GM19395 (cell line): ENCODE measurements around the gene DENND6B.
"Not testable (repeated sequence)": the region's sequence is repeated elsewhere in the genome, so short reads cannot be mapped to it uniquely, and the experiment has no call there.

Experiments used
- ATAC-seq: cut with Tn5 transposase; IDR thresholded peaks from one replicate; pipeline ENCODE4 v1.9.1; 2021; ENCODE audit warnings: mild to moderate bottlenecking, moderate library complexity; ENCODE audit not compliant: unreplicated experiment

Gene DENND6B

DNA sequence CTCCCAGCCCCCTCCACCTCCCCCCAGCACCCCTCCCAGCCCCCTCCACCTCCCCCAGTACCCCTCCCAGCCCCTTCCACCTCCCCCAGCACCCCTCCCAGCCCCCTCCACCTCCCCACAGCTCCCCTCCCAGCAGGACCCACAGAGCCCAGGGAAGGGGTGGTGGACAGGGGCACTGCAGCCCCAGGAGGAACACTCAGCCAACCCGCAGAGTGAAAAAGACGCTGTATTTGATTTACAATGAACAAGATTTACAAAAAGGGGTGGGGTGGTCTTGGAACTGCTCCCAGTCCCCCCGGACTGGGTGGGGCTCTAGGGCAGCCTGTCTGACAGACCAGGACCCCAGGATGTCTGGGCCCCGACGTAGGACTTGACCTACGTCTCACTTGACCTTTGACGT, 52.0 kb downstream of the DENND6B start:
- ATAC-seq = no peak

DNA sequence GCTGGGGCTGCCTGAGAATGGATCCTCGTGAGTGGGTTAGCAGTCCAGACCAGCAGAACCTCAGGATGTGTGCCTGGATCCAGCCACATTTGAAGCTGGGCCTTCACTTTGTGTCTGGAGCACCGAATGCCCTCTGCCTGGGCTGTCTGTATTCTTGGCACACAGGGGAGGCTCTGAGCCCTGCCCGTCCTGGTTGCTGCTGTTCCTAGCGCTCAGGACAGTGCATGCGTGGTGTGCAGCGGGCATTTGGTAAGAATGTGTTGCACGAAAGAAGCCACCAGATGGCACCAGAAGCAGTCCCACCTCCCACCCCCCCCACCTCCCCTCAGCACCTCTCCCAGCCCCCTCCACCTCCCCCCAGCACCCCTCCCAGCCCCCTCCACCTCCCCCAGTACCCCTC, 52.5 kb downstream of the DENND6B start:
- ATAC-seq = no peak

DNA sequence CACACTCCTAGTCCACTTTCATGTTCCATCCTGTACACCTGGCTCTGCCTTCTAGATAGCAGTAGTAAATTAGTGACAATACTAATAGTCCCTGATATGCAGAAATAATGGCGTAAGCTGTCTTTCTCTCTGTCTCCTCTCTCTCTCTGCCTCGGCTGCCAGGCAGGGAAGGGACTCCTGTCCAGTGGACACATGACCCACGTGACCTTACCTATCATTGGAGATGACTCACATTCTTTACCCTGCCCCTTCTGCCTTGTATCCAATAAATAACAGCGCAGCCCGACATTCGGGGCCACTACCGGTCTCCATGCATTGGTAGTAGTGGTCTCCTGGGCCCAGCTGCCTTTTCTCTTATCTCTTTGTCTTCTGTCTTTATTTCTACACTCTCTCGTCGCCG, 53.0 kb downstream of the DENND6B start:
- not testable (repeated sequence) for ATAC-seq

DNA sequence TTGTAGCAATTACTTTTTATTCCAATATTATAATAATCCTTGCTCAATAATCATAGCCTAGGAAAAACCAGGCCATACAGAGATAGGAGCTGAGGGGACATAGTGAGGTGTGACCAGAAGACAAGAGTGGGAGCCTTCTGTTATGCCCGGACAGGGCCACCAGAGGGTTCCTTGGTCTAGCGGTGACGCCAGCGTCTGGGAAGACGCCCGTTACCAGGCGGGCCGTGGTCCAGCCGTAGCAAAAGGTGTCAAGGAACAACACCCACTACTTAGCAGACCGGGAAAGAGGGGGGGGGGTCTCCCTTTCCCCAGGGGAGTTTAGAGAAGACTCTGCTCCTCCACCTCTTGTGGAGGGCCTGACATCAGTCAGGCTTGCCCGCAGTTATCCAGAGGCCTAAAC, 53.5 kb downstream of the DENND6B start:
- not testable (repeated sequence) for ATAC-seq

DNA sequence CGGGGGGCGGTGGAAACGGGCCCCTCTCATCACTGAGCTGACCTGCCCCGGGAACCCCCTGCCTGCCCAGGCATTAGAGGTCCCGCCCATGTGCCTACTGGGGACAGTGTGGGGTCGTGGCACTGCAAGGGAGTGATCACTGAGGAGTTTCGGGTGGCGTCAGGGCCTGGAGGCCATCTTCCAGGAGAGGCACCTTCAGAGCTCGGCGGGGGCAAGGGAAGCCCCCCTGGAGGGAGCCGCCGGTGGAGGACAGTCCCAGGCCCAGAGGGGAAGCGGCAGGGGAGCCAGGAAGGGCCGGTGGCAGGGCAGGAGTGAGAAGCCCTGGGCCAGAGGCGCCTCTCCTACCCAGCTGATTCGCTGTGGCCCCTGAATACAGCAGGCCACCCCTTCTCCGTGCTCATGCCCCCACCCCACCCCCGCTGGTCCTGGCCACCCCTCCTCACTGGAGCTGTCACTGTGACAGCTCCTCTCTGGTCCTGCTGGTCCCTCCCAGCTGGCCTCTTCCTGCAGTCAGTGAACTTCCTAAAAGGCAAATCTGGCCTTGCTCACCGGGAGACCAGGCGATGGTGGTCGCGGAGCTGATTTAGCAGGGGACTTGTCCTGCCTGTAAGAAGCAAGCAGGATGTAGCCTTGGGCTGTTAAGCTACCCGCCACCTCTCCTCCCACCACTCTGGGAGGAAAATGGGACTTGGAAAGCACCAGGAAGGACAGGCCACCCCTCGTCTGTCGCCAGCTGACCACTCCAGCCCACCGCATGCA, 54.6 kb downstream of the DENND6B start:
- no peak for ATAC-seq

DNA sequence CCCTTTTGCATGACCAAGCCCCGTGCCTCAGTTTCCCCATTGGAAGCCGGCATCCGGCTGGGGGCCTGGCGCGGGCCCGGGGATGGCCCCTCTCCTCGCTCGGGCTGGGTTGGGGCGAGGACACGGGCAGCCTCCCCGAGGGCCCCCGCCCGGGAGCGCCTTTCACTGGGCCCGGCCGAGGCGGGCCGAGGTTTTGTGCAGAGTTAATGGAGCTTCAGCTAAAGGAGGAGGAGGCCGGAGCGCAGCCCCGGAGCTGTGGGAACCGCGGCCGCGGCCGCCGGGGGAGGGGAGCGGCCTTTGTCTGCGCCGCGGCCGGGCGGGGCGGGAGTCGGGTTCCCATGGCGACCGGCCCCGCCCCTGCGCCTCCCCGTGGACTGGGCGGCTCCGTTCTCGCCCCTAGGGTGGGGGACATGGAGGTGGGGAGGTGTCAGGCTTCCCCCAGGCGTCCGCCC, 55.3 kb downstream of the DENND6B start:
- ATAC-seq = no peak

DNA sequence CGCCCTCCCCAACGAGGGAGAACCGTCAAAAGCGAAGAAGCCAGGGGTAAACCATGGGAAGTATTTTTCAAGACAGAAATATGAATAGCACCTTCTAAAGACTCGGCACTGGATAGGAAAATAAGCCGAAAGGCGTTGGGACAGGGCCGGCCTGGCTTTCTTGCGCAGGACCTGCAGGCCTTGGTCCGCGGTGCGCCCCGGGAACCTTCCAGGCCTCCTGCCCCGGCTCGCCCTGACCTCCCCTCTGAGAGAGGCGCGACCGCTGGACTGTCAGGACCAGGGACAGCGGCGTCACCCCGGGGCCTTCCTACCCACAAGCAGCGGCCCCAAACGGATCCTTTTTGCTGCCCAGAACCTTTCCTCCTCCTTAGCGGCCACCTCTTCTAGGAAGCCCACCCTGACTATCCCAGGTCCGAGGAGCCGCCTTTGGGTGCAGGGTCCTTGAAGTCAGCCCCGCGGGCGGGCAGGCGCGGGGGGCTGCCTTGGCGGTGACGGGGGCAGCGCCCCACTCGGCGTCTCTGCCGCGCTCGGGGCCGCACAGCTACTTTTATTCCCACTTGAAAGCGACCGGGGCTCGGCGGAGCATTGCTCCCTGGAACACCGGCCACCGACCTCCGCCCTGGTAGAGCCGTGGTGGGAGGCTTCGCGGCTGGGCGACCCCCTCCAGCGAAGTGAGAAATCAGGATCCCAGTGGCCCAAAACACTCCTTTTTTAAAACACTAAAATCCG, 56.0 kb downstream of the DENND6B start:
- ATAC-seq = no peak

DNA sequence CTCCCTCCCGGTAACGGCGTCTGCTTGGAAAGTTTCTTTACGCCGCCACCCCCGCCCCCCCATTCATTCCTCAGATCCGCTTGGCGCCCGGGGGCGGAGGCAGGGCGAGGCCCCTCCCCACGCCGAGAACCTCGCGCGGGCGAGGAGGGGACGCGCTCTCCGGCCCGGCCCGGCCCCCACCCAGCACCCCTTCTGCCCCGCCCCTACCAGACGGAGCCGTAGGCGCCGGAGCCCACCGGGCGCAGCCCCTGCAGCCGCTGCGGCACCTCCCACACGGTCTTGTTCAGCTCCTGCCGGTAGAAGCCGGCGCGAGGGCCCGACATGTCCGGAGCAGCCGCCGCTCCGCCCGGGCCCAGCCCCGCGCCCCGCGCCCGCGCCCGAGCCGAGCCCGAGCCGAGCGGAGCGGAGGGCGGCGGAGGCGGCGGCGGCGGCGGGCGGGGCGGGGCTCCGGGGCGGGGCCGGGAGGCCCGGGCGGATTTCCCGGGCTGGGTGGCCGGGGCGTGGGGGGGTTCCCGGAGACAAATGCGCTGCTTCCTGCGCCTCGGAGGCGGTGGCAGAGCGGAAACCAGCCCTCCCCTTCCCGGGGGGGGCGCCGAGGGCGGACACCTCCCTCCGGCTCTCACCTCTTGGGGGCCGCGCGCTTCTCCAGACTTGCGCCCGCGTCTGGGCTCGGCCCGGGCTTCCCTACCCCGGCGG, 56.7 kb downstream of the DENND6B start, which contains the start of gene MAPK11:
TSS of gene MAPK11 (minus strand) at position 411 of the 696 bp plus-strand sequence. CDS start at position 323, 88 bp downstream.
- ATAC-seq = no peak

DNA sequence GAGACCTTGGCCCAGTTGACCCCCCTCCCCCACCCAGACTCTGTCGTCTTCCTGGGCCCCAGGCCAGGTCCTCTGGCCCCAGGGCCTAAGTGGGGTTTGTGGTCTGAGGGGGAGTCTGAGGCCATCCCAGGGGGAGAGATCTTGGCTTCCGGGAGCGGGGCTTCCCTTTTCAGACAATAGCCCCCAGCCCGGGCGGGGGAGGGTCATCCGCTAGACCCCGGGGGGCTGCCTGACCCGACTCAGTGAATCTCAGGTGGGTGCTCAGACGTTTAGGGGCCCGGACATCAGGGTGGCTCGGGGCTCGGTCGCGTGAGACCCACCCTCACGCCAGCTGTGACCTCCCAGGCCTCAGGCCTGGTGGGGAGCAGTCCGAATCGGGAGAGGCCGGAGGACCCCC, 57.2 kb downstream of the DENND6B start:
- ATAC-seq = no peak

DNA sequence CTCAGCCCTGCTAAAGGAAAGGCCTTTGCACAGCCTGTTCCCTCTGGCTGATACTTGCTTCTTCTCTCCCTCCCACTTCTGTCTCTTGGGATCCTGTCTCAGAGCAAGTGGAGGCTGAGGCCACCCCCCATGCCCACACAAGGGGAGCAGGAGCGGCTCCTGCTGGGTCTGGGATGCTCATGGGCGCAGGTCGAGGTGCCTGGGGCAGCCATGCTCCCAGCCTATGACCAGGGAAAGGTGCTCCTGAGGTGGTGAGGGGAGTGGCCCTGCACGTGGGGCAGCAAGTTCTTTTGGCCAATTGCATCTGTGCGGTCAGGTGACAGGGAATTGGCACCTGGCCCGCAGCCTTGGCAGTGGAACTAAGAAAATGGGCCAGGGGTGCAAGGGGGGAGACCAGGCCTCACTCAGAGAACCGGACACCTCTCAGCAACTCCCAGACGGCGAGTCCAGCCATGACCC, 58.1 kb downstream of the DENND6B start:
- no peak for ATAC-seq

DNA sequence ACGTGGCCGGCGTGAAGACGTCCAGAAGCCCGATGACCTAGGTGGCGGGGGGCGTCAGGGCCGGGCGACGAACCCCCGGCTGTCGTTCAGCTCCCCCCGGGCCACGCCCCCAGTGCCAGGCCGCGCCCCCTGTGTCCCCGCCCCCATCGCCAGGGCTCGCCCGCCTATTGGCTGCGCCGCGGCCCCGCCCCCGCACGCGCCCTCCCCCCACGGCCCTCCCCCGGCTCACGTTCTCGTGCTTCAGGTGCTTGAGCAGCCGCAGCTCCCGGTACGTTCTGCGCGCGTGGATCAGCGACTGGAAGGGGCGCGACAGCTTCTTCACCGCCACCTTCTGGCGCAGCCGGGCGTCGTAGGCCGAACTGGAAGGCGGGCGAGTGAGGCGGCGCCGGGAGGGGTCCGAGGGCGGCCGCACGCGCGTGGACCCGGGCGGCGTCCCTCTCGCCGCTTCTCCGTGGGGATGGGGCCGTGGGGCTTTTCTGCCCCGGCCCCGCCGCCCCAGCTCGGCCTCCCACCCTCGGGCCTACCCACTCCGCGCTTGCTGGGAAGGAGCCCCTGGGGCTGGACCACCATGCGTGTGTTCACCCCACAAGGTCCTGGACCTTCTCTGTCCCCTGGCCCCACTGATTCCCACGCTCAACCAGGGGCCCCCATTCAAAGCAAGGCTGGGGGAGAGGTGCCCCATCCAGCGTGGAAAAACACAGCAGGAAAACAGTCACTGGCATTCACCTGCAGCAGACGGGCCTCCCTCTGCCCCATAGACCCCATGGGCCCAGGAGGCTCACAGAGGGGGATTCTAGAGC, 59.0 kb downstream of the DENND6B start:
- no peak for ATAC-seq

DNA sequence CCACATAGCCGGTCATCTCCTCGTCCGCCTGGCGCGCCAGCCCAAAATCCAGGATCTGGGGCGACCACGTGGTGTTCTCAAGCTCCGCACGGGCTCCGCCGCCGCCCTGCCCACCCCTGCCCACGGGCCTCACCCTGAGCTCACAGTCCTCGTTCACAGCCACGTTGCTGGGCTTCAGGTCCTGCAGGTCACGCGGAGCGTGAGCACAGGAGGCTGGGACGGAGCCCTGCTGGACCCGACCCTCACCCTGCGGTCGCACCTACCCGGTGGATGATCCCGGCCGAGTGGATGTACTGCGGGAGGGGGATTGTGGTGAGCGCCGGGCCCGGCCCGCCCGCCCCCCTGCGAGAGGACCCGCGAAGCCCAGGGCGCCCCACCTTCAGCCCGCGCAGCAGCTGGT, 59.8 kb downstream of the DENND6B start:
- no peak for ATAC-seq

DNA sequence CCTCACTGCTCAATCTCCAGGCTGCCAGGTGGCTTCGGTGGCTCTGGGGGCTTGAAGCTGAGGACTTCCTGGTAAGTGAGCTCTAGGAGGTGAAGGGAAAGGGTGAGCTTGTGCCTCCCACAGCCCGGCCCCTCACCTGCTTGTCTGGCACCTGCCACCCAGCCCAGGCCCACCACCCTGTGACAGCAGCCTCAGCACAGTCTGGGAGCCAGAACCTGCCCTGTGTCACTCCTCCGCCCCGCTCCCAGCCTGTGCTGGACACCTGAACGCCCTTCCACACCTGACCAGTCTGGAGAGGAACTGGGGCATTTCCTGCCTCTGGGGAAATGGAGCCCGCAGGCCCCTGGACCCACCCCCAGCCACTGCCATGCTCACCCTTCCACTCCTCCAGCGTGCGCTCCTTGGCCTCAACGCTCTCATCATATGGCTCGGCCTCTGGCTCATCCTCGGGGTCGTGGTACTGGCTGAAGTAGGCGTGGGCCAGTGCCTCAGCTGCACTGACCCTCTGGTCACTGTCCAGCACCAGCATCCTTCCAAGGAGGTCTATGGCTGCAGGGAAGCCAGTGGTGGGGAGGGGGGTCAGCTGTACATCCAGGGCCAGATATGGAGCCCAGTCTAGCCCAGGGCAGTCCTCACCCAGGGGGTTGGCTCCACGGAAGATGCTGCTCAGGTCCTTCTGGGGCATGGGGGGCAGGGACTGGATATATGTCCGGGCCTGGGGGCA, 61.7 kb downstream of the DENND6B start:
- ATAC-seq = no peak

DNA sequence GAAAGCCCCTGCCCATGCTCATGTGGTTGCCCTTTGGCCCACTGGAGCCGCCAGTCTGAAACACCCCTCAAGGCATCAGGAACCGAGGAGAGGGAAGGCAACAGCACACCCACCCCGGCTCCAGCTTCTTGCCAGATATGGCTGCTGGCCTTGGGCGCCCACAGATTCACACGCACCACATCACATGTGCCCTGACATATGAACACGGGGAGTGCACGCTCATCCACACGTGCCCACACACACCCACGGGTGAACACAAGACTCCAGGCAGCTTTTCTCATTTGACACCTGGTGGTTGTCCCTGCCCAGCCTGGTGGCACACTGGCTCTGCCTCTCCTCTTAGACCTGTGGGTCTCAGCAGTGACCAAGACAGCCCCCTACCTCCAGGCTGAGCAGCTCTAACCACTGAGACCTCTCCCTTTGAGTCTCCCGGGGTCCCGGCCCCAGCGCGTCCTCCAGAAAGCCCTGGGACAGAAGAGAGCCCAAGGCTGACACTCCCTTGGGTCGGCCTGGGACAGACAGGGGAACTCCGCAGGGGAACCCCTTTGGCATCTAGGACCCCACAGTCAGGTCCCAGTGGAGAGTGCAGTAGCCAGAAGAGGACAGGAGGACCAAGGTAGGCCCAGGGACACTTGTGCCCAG, 62.6 kb downstream of the DENND6B start:
- no peak for ATAC-seq

DNA sequence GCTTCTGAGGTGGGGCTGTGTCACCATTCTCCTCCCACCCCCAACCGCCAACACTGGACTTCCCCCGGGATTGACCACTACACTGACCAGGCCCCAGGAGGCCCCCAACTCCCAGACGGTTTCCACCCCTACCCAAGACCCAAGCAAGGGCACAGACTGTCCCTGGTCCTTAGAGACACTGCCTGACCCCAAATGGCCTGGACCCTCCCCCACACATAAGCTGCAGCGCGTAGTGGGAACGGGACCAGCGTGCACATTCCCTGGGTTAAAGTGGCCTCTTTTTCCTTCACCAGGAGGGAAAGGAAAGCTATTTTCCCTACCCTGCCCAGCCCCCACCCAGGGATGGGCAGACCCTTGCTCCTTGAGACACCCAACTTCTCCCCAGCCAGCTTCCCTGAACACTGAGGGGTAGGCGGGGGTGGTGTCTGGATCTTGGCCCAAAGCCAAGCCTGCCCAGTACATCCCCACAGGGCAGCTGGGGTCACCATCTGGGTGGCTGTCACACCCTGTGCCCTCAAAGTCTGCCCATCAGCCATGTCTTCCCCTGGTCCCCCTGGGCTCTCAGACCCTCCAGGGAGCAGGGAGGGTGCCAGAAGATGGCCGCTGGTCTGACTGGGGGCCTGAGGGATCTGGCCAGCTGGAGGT, 63.7 kb downstream of the DENND6B start:
- ATAC-seq = no peak

DNA sequence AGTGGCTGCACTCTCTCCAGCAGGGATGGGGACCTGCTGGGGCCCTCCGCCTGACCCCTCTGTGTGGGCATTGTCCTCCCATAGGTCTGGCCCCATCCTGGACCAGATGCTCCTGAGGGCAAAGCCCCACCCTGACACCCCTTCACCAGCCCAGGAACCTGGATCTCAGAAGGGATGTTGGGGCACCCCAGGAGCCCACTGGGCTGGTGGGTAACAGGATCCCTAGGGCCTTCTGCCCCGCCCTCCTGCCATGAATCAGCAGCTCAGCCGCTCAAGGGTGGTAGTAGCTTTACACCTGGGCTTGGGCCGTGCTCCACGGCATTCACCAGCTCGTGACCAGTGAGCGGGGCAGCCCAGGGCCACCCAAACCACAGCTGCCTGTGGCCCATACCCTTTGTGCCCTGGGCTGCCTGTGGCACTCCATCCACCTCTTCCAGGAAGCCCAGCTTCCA, 64.3 kb downstream of the DENND6B start:
- no peak for ATAC-seq

DNA sequence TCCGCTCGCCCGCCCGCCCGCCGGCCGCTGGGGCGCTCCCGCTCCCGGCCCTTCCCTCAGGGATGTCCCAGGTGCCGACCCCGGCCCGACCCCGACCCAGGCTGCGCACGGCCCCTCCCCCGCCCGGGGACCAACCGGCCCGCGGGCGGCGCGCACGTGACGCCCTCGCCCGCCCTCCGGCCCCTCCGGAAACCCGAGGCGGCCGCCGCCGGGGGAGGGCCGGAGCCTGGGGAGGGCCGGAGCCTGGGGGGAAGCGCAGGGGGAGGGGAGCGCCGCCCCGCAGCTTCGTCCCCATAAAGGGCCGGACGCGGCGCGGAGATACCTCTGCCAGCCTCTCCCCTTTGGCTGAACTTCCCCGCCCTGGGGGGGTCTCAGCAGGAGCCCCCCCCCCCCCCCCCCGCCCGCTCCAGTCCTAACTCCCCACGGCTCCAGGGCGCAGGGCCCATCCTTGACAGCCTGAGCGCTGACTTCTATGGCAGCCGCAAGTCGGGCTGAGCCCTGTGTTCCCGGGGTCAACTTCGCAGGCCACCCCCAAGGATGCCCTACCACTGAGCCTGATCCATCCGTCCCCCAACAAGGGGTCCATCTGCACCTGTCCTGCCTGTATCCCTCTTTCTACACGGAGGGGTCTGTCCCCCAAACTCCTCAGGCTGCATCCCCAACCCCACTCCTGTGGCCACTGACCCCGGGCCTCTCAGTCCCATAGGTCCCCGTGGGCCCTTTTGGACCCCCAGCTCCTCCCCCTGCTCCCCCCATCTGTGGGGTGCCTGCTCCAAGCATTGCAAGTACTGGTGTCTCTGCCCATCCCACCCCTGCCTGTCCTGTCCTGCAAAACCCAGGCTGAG, 65.0 kb downstream of the DENND6B start, which contains the start of gene MAPK12:
TSS of gene MAPK12 (minus strand) at position 69 of the 845 bp plus-strand sequence. CDS start 174 bp downstream, outside the sequence.
- no peak for ATAC-seq
